Neuronal stem cell (in vitro differentiated cells): Measurements from ENCODE around the gene P2RX7.

Experiments used
- DNase-seq: peaks from one replicate; pipeline ENCODE4 v3.0.0-alpha.2; 2013; ENCODE audit warnings: low spot score
- H2AFZ ChIP-seq: one replicate; pipeline ENCODE4 v1.6.1; 2013; ENCODE audit warnings: mild to moderate bottlenecking, low read length, inconsistent platforms
- H2AK5ac ChIP-seq: 2 replicates; pipeline ENCODE4 v1.6.1; 2013; ENCODE audit warnings: low read depth, mild to moderate bottlenecking, inconsistent platforms, low read length, moderate library complexity, mixed read lengths
- H2BK120ac ChIP-seq: 2 replicates; pipeline ENCODE4 v1.6.1; 2013; ENCODE audit warnings: low read depth, mild to moderate bottlenecking, inconsistent platforms, low read length, moderate library complexity, mixed read lengths
- H2BK12ac ChIP-seq: one replicate; pipeline ENCODE4 v1.6.1; 2013; ENCODE audit warnings: low read length, inconsistent platforms
- H2BK15ac ChIP-seq: 2 replicates; pipeline ENCODE4 v1.6.1; 2013; ENCODE audit warnings: mild to moderate bottlenecking, low read length, inconsistent platforms, mixed read lengths
- H2BK5ac ChIP-seq: one replicate; pipeline ENCODE4 v1.6.1; 2013; ENCODE audit warnings: inconsistent platforms, mild to moderate bottlenecking, low read length, moderate library complexity
- H3K14ac ChIP-seq: one replicate; pipeline ENCODE4 v1.6.1; 2013; ENCODE audit warnings: low read length, inconsistent platforms
- H3K18ac ChIP-seq: 2 replicates; pipeline ENCODE4 v1.6.1; 2013; ENCODE audit warnings: low read length, inconsistent platforms
- H3K23ac ChIP-seq: 2 replicates; pipeline ENCODE4 v1.6.1; 2013; ENCODE audit warnings: low read depth, mild to moderate bottlenecking, mixed read lengths, low read length, inconsistent platforms; ENCODE audit not compliant: poor library complexity
- H3K27ac ChIP-seq: replicated peaks from 3 replicates; pipeline ENCODE4 v1.5.1; 2013; ENCODE audit warnings: low read length, inconsistent platforms
- H3K27me3 ChIP-seq, 3 experiments: 2 replicates each; pipeline ENCODE4 v1.6.1; 2013; ENCODE audit warnings: low read length in 3 of 3, mild to moderate bottlenecking in 2 of 3, inconsistent platforms in 1 of 3, low read depth in 1 of 3, mixed read lengths in 1 of 3, moderate library complexity in 1 of 3; ENCODE audit not compliant: control insufficient read depth in 3 of 3, insufficient read depth in 3 of 3
- H3K36me3 ChIP-seq, 2 donors: replicated peaks in 1 of 2; 2 replicates each; pipeline ENCODE4 v1.6.1; 2013; ENCODE audit warnings: low read length in 2 of 2; ENCODE audit not compliant: control insufficient read depth in 2 of 2, insufficient read depth in 2 of 2
- H3K4ac ChIP-seq: 2 replicates; pipeline ENCODE4 v1.6.1; 2013; ENCODE audit warnings: inconsistent platforms, mild to moderate bottlenecking, low read length, moderate library complexity
- H3K4me1 ChIP-seq, 2 donors: 1 replicate in 1 of 2; 2 replicates in 1 of 2; pipeline ENCODE4 v1.6.1; 2013; ENCODE audit warnings: low read length in 2 of 2, low read depth in 1 of 2; ENCODE audit not compliant: control insufficient read depth in 2 of 2, insufficient read depth in 1 of 2
- H3K4me2 ChIP-seq: one replicate; pipeline ENCODE4 v1.6.1; 2013; ENCODE audit warnings: mild to moderate bottlenecking, low read length, inconsistent platforms; ENCODE audit not compliant: insufficient read depth, poor library complexity, severe bottlenecking
- H3K4me3 ChIP-seq, 2 donors: 2 replicates each; pipeline ENCODE4 v1.5.1; 2013; ENCODE audit warnings: low read length in 2 of 2, mild to moderate bottlenecking in 2 of 2, inconsistent platforms in 1 of 2, moderate library complexity in 1 of 2
- H3K79me1 ChIP-seq: one replicate; pipeline ENCODE4 v1.6.1; 2013; ENCODE audit warnings: low read depth, mild to moderate bottlenecking, inconsistent platforms, low read length, moderate library complexity
- H3K9ac ChIP-seq: one replicate; pipeline ENCODE4 v1.6.1; 2013; ENCODE audit warnings: mild to moderate bottlenecking, low read depth, low read length, inconsistent platforms; ENCODE audit not compliant: poor library complexity
- H3K9me3 ChIP-seq, 2 donors: replicated peaks in 1 of 2; 2 replicates each; pipeline versions ENCODE3 to v1.6.1; 2013; ENCODE audit warnings: low read length in 2 of 2, mild to moderate bottlenecking in 2 of 2, inconsistent platforms in 1 of 2, low read depth in 1 of 2, mixed read lengths in 1 of 2, moderate library complexity in 1 of 2; ENCODE audit not compliant: control insufficient read depth in 2 of 2, insufficient read depth in 1 of 2
- H4K8ac ChIP-seq: one replicate; pipeline ENCODE4 v1.6.1; 2013; ENCODE audit warnings: low read depth, mild to moderate bottlenecking, inconsistent platforms, low read length, moderate library complexity
- H4K91ac ChIP-seq: one replicate; pipeline ENCODE4 v1.6.1; 2013; ENCODE audit warnings: low read length, low read depth, mild to moderate bottlenecking, inconsistent platforms; ENCODE audit not compliant: poor library complexity
- WGBS, 2 donors: extraction: QIAGEN DNeasy Blood & Tissue Kit; methylation state at CpG; one replicate each; pipeline ENCODE4 v1.1.7; 2013; ENCODE audit warnings: missing lambda C conversion rate in 2 of 2, mixed read lengths in 1 of 2; ENCODE audit not compliant: insufficient read length in 2 of 2, insufficient replicate concordance in 1 of 2; ENCODE audit errors: extremely low coverage in 2 of 2; 5-methylcytosine and 5-hydroxymethylcytosine counted together

Gene P2RX7

DNA sequence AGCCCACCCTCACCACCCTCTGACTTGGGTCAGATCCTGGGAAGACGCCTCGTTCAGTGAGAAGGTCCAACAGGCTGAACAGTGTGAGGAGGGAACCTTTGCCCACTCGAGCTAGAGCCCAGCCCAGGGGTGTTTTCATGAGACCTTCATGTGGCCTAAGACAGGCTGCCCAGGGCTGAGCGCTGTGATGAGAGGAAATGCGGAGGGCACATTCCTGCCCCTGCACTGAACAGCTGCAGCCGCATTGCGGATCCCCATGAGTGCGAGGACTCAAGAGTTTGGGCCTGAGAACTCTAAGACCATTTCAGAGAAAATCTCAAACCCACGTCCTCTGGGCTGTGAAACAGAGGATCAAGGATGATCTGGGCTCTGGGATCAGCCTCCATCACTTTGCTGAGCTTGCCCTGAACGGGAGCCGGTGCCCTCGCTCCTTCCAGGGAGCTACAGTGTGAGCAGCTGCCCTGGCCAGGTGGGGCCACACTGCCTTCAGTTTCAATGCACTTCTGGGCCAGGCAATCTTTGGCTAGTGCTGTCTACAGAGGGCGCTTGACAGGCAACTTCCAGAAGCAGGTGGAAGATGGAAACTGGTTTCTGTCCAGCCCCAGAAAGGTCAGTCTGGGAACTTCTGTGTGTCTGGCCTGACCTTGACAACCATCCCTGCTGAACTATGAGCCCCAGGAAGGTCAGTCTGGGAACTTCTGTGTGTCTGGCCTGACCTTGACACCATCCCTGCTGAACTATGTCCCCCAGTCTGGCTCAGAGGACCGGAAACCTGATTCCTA is 43.5 kb upstream of the P2RX7 start:
- Histone ChIP-seq H3K9ac (no peak overlapping the region), H3K4me2 (no peak overlapping the region), H3K4ac (no peak overlapping the region), H2BK15ac (no peak overlapping the region), H3K4me1 (peaks cover 0 to 16% of the 10 kb centered on the region in 2 donors), H2BK5ac (no peak overlapping the region), H3K27me3 (peaks cover 0 to 14% (median 0%) of the 10 kb centered on the region in 3 experiments), H3K27ac (no peak overlapping the region), H3K36me3 (no peaks in the 10 kb centered on the region), H3K18ac (no peak overlapping the region), H3K14ac (no peak overlapping the region), H3K4me3 (no peak overlapping the region), H2AK5ac (peak overlapping the region; percentile 12), H2BK120ac (no peak overlapping the region), H4K91ac (no peak overlapping the region), H3K79me1 (no peaks in the 10 kb centered on the region), H4K8ac (no peak overlapping the region), H2AFZ (no peak overlapping the region), H3K23ac (no peak overlapping the region), H2BK12ac (no peak overlapping the region), H3K9me3 (peaks cover 0 to 3% of the 10 kb centered on the region in 2 donors)
- WGBS, 2 donors: no CpG with 5 or more reads among the region's 14 CpGs
- DNase-seq: no peak

DNA sequence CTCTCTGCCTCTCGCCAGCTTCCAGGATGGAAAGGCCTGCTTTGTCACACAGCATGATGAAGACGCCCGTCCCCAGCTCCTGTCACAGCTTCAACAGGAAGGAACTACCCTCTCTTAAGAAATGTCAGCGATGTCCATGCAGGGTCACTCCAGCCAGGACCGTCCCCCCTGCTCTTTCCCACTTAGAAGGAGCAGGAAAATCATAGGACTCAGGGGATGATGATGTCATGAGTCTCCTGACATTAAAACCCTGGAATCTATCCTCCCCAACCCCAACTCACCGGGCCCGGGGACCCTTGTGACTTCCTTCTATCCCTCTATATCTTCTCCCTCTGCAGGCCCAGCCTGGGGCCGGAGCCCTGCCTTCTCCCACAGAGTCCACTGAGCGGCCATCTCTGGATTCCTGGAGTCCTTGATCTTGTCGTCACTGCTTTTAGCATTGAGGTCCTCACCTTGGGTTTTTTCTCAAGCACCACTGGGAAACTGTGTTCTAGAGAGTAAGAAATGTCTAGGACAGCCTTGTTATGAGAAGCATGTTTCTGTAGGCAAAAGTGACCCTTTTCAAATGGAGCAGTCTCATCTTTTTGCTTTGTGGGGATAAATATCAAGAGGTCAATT is 42.8 kb upstream of the P2RX7 start:
- no peak overlapping the region for H2BK120ac ChIP-seq
- H3K27me3 ChIP-seq: peaks cover 0 to 18% (median 0%) of the 10 kb centered on the region in 3 experiments
- H3K4me1 ChIP-seq: peaks cover 0 to 11% of the 10 kb centered on the region in 2 donors
- H3K4me3 ChIP-seq: no peak overlapping the region
- no CpG with 5 or more reads among the region's 10 CpGs for WGBS, 2 donors
- no peak overlapping the region for H2BK5ac ChIP-seq
- no peak overlapping the region for H3K23ac ChIP-seq
- H2AFZ ChIP-seq: no peak overlapping the region
- no peaks in the 10 kb centered on the region for H3K36me3 ChIP-seq
- no peak overlapping the region for H3K18ac ChIP-seq
- DNase-seq: no peak
- no peak overlapping the region for H3K14ac ChIP-seq
- H4K8ac ChIP-seq: no peak overlapping the region
- H3K9me3 ChIP-seq: peaks cover 0 to 3% of the 10 kb centered on the region in 2 donors
- no peak overlapping the region for H3K27ac ChIP-seq
- H3K79me1 ChIP-seq: no peaks in the 10 kb centered on the region
- no peak overlapping the region for H2AK5ac ChIP-seq
- H2BK15ac ChIP-seq: no peak overlapping the region
- H3K4ac ChIP-seq: no peak overlapping the region
- H3K4me2 ChIP-seq: no peak overlapping the region
- no peak overlapping the region for H3K9ac ChIP-seq
- no peak overlapping the region for H2BK12ac ChIP-seq
- no peak overlapping the region for H4K91ac ChIP-seq

DNA sequence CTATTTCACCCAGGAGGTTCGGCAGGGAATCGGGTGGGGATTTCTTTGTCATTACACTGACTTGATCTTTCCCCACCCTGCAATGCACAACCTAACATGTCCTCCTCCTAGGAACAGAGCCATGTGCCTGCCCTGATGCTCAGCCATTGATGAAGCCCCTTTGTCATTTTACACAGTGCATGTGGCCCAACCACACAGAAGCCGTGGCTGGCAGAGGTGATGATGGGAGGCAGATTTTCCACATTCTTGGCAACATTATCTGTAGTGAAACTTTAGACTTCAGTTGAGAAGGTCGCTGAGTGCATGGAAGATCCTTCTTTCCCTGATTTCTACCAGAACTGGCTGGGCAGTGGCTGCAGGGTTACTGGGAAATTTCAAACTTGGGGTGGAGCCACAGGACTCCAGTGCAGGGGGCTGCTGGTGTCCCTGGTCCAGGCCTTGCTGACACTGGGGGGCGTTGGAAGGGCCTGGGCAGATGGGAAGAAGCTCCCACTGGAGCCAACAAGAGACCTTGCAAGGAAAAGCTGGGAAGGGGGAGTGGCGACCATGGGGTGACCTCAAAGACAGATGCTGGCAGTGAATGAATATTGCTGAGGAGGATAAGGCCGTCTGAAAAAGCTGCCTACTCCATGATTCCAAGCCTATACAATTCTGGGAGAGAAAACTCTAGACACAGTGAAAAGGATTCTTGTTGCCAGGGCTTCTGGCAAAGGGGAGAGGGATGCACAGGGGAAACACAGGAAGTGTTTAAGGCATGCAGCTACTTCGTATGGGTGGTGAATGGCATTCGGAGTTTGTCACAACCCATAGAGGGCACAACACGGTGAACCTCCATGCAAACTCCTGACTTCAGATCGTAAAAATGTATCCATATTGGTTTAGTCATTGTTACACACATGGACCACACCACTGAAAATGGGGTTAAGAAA is 41.8 kb upstream of the P2RX7 start:
- WGBS, 2 donors: no CpG with 5 or more reads among the region's 11 CpGs
- Histone ChIP-seq H2BK12ac (no peak overlapping the region), H2BK5ac (no peak overlapping the region), H3K9ac (no peak overlapping the region), H3K14ac (no peak overlapping the region), H3K4me3 (no peak overlapping the region), H4K8ac (no peak overlapping the region), H4K91ac (no peak overlapping the region), H3K23ac (no peak overlapping the region), H2AK5ac (no peak overlapping the region), H3K27me3 (peaks cover 0 to 18% (median 0%) of the 10 kb centered on the region in 3 experiments), H2AFZ (peak overlapping the region; percentile 42), H2BK120ac (no peak overlapping the region), H2BK15ac (no peak overlapping the region), H3K4me1 (peaks cover 6 to 12% of the 10 kb centered on the region in 2 donors), H3K79me1 (no peaks in the 10 kb centered on the region), H3K4ac (no peak overlapping the region), H3K4me2 (no peak overlapping the region), H3K36me3 (no peaks in the 10 kb centered on the region), H3K27ac (no peak overlapping the region), H3K18ac (no peak overlapping the region), H3K9me3 (no peaks in the 10 kb centered on the region)
- DNase-seq: no peak
